H9 (cell line): ENCODE measurements around the gene EIF3F. TPM values are rescaled to one million over a fixed set of nuclear protein-coding genes. Genes with fewer than 3 reads are reported as not detected.
"Not testable (repeated sequence)": the region's sequence is repeated elsewhere in the genome, so short reads cannot be mapped to it uniquely, and the experiment has no call there.

Experiments
- DNase-seq: peaks from one replicate; pipeline ENCODE4 v3.0.0-alpha.2; 2017
- H2AFZ ChIP-seq: one replicate; pipeline ENCODE4 v1.6.1; 2013; ENCODE audit warnings: mild to moderate bottlenecking, low read length, control low read depth, moderate library complexity
- H2AK5ac ChIP-seq: 2 replicates; pipeline ENCODE4 v1.6.1; 2013; ENCODE audit warnings: low read length, control low read depth, mixed read lengths; ENCODE audit not compliant: insufficient read length
- H2BK120ac ChIP-seq: one replicate; pipeline ENCODE4 v1.6.1; 2013; ENCODE audit warnings: low read depth, mild to moderate bottlenecking, low read length, control low read depth, inconsistent platforms; ENCODE audit not compliant: poor library complexity, severe bottlenecking
- H2BK12ac ChIP-seq: 2 replicates; pipeline ENCODE4 v1.6.1; 2013; ENCODE audit warnings: low read length, control low read depth, mixed read lengths, low read depth; ENCODE audit not compliant: insufficient read length
- H2BK15ac ChIP-seq: 2 replicates; pipeline ENCODE4 v1.6.1; 2013; ENCODE audit warnings: low read depth, low read length, control low read depth
- H2BK20ac ChIP-seq: one replicate; pipeline ENCODE4 v1.6.1; 2013; ENCODE audit warnings: low read depth, mild to moderate bottlenecking, low read length, control low read depth, inconsistent platforms; ENCODE audit not compliant: poor library complexity, severe bottlenecking
- H2BK5ac ChIP-seq: 2 replicates; pipeline ENCODE4 v1.6.1; 2013; ENCODE audit warnings: low read length, control low read depth, mixed read lengths; ENCODE audit not compliant: insufficient read length
- H3K14ac ChIP-seq: 2 replicates; pipeline ENCODE4 v1.6.1; 2013; ENCODE audit warnings: low read length, control low read depth; ENCODE audit not compliant: insufficient read depth
- H3K18ac ChIP-seq: 2 replicates; pipeline ENCODE4 v1.6.1; 2013; ENCODE audit warnings: low read depth, mild to moderate bottlenecking, mixed read lengths, low read length, control low read depth; ENCODE audit not compliant: insufficient read length
- H3K23ac ChIP-seq: 2 replicates; pipeline ENCODE4 v1.6.1; 2013; ENCODE audit warnings: low read length, control low read depth, mixed read lengths, low read depth; ENCODE audit not compliant: insufficient read length
- H3K23me2 ChIP-seq: 2 replicates; pipeline ENCODE4 v1.6.1; 2013; ENCODE audit warnings: low read depth, mild to moderate bottlenecking, mixed read lengths, low read length, control low read depth; ENCODE audit not compliant: insufficient read length, poor library complexity, severe bottlenecking
- H3K27ac ChIP-seq: 2 replicates; pipeline ENCODE4 v1.5.1; 2013; ENCODE audit warnings: low read length, control low read depth, mixed read lengths, low read depth; ENCODE audit not compliant: insufficient read length
- H3K27me3 ChIP-seq: 2 replicates; pipeline ENCODE4 v1.6.1; 2013; ENCODE audit warnings: low read length, control low read depth, inconsistent platforms; ENCODE audit not compliant: insufficient read depth
- H3K4ac ChIP-seq: 2 replicates; pipeline ENCODE4 v1.6.1; 2013; ENCODE audit warnings: low read depth, mild to moderate bottlenecking, control low read depth, inconsistent platforms, low read length, moderate library complexity
- H3K4me1 ChIP-seq: 2 replicates; pipeline ENCODE4 v1.6.1; 2013; ENCODE audit warnings: low read length, control low read depth, inconsistent platforms; ENCODE audit not compliant: insufficient read depth
- H3K4me2 ChIP-seq: 2 replicates; pipeline ENCODE4 v1.6.1; 2013; ENCODE audit warnings: low read length, control low read depth, mixed read lengths; ENCODE audit not compliant: insufficient read length, insufficient read depth
- H3K56ac ChIP-seq: 2 replicates; pipeline ENCODE4 v1.6.1; 2013; ENCODE audit warnings: low read depth, mild to moderate bottlenecking, mixed read lengths, low read length, control low read depth; ENCODE audit not compliant: insufficient read length
- H3K79me1 ChIP-seq: 2 replicates; pipeline ENCODE4 v1.6.1; 2013; ENCODE audit warnings: low read depth, mild to moderate bottlenecking, moderate library complexity, low read length, control low read depth, inconsistent platforms; ENCODE audit not compliant: insufficient read depth, poor library complexity, severe bottlenecking
- H3K79me2 ChIP-seq: 2 replicates; pipeline ENCODE4 v1.6.1; 2013; ENCODE audit warnings: low read length, control low read depth, inconsistent platforms; ENCODE audit not compliant: insufficient read depth
- H3K9ac ChIP-seq: 2 replicates; pipeline ENCODE4 v1.6.1; 2013; ENCODE audit warnings: low read length, control low read depth, mixed read lengths; ENCODE audit not compliant: insufficient read length; ENCODE audit errors: extremely low read depth
- H3K9me3 ChIP-seq: one replicate; pipeline ENCODE4 v1.6.1; 2013; ENCODE audit warnings: low read depth, low read length, inconsistent platforms; ENCODE audit not compliant: control insufficient read depth
- H3T11ph ChIP-seq: one replicate; pipeline ENCODE4 v1.6.1; 2013; ENCODE audit warnings: mild to moderate bottlenecking, low read length, control low read depth, inconsistent platforms
- H4K20me1 ChIP-seq: one replicate; pipeline ENCODE4 v1.6.1; 2013; ENCODE audit not compliant: control insufficient read depth, insufficient read length, insufficient read depth
- H4K5ac ChIP-seq: 2 replicates; pipeline ENCODE4 v1.6.1; 2013; ENCODE audit warnings: low read depth, mild to moderate bottlenecking, mixed read lengths, low read length, control low read depth; ENCODE audit not compliant: insufficient read length
- H4K8ac ChIP-seq: replicated peaks from 2 replicates; pipeline ENCODE4 v1.6.1; 2013; ENCODE audit warnings: low read length, control low read depth, mixed read lengths, low read depth; ENCODE audit not compliant: insufficient read length
- H4K91ac ChIP-seq: 2 replicates; pipeline ENCODE4 v1.6.1; 2013; ENCODE audit warnings: low read depth, mild to moderate bottlenecking, moderate library complexity, mixed read lengths, low read length, control low read depth; ENCODE audit not compliant: insufficient read length
- H3K27ac Mint-ChIP-seq, 3 experiments: 2 replicates in 2 of 3; 3 replicates in 1 of 3; pipeline ENCODE4 v1.8.0; 2020 to 2021; ENCODE audit warnings: mixed read lengths in 3 of 3, mild to moderate bottlenecking in 1 of 3, moderate library complexity in 1 of 3
- H3K27me3 Mint-ChIP-seq: 2 replicates; pipeline ENCODE4 v1.8.0; 2021; ENCODE audit warnings: low read depth, mild to moderate bottlenecking, moderate library complexity, mixed read lengths
- H3K36me3 Mint-ChIP-seq, 3 experiments: 2 replicates in 2 of 3; 3 replicates in 1 of 3; pipeline ENCODE4 v1.8.0; 2020 to 2021; ENCODE audit warnings: low read depth in 3 of 3, mixed read lengths in 3 of 3; ENCODE audit not compliant: insufficient read depth in 1 of 3
- H3K4me1 Mint-ChIP-seq, 2 experiments: 2 replicates each; pipeline ENCODE4 v1.8.0; 2020; ENCODE audit warnings: mixed read lengths in 2 of 2
- H3K4me3 Mint-ChIP-seq, 2 experiments: 2 replicates in 1 of 2; 3 replicates in 1 of 2; pipeline ENCODE4 v1.8.0; 2020 to 2021; ENCODE audit warnings: mild to moderate bottlenecking in 2 of 2, mixed read lengths in 2 of 2, moderate library complexity in 1 of 2
- H3K9me3 Mint-ChIP-seq, 2 experiments: 2 replicates in 1 of 2; 3 replicates in 1 of 2; pipeline ENCODE4 v1.8.0; 2020; ENCODE audit warnings: mild to moderate bottlenecking in 2 of 2, mixed read lengths in 2 of 2, moderate library complexity in 1 of 2
- WGBS: extraction: QIAGEN DNeasy Blood & Tissue Kit; methylation state at CpG from one replicate; pipeline ENCODE4 v1.1.7; 2013; ENCODE audit warnings: missing lambda C conversion rate, low lambda C conversion rate, mixed read lengths; ENCODE audit not compliant: insufficient read length; ENCODE audit errors: extremely low coverage; 5-methylcytosine and 5-hydroxymethylcytosine counted together
- total RNA-seq: library from RNA; stranded (reverse); gene quantifications from 2 replicates; pipeline ENCODE4 v1.2.1, GENCODE V29; 2021
- TF ChIP-seq, protein P1 (sequence below): fragments of 200-600 bp; sonication (generic); conservative IDR thresholded peaks from 3 replicates; pipeline ENCODE4 v1.8.0; 2021; ENCODE audit warnings: antibody characterized with exemption, mild to moderate bottlenecking

The EIF3F gene
- total RNA-seq, 1 experiment from 2014 or later: 348 TPM

DNA sequence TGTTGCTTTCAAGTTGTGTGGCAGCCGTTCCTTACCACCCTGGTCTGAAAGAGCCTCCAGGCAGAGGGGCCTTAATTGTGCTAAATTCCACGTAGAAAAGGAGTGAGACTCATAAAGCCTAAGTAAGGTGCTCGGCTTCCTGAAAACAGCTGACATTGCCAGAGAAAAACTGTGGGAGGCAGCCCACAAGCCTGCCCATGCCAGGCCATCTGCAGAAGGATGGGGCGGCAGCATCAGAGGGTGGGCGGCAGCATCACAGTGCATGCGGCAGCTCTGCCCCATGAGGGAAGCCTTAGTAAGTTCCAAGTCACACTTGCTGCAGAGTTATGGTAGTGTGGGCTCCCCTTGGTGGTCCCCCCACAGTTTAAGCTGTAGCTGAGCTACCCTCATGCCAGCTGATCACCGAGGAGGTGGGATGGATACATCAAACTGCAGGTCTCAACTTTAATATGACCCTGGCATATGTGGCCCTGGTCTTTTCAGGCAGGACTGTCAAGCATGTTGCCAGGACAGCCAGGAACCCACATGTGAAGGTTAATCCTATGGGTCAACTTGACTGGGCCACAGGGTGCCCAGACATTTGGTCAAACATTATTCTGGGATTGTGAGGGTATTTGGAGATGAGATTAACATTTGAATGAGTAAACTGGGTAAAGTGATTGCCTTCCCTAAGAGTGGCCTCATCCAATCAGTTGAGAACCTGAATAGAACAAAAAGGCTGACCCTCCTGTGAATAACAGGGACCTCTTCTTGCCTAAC, 3.1 kb upstream of the EIF3F start:
- Mint-ChIP-seq H3K9me3 (no peaks in the 10 kb centered on the region; a peak in 1 of 5 replicates), H3K4me1 (peaks cover 15 to 28% of the 10 kb centered on the region in 2 experiments), H3K27ac (no peak overlapping the region; a peak in 1 of 7 replicates), H3K27me3 (no peaks in the 10 kb centered on the region; the same call in 1 of the 2 replicates), H3K36me3 (peaks cover 4 to 7% (median 5%) of the 10 kb centered on the region in 3 experiments), H3K4me3 (no peak overlapping the region)
- no peak overlapping the region for H2BK20ac ChIP-seq
- WGBS: no CpG with 5 or more reads among the region's 7 CpGs
- no peak overlapping the region for H3K9ac ChIP-seq
- H3K18ac ChIP-seq: no peak overlapping the region
- TF ChIP-seq, protein P1, sequence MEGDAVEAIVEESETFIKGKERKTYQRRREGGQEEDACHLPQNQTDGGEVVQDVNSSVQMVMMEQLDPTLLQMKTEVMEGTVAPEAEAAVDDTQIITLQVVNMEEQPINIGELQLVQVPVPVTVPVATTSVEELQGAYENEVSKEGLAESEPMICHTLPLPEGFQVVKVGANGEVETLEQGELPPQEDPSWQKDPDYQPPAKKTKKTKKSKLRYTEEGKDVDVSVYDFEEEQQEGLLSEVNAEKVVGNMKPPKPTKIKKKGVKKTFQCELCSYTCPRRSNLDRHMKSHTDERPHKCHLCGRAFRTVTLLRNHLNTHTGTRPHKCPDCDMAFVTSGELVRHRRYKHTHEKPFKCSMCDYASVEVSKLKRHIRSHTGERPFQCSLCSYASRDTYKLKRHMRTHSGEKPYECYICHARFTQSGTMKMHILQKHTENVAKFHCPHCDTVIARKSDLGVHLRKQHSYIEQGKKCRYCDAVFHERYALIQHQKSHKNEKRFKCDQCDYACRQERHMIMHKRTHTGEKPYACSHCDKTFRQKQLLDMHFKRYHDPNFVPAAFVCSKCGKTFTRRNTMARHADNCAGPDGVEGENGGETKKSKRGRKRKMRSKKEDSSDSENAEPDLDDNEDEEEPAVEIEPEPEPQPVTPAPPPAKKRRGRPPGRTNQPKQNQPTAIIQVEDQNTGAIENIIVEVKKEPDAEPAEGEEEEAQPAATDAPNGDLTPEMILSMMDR: no peak
- peaks cover 15% of the 10 kb centered on the region for H3K79me2 ChIP-seq
- H2BK15ac ChIP-seq: no peak overlapping the region
- H3K27ac ChIP-seq: no peak overlapping the region
- H2AFZ ChIP-seq: no peak overlapping the region
- no peaks in the 10 kb centered on the region for H4K20me1 ChIP-seq
- no peak overlapping the region for H3K56ac ChIP-seq
- peaks cover 8% of the 10 kb centered on the region for H3K23me2 ChIP-seq
- H2BK120ac ChIP-seq: no peak overlapping the region
- no peak overlapping the region for H4K5ac ChIP-seq
- no peak for DNase-seq
- H4K91ac ChIP-seq: no peak overlapping the region
- H3T11ph ChIP-seq: no peak overlapping the region
- no peak overlapping the region for H3K23ac ChIP-seq
- no peak overlapping the region for H2BK5ac ChIP-seq
- H3K4me2 ChIP-seq: no peak overlapping the region
- H3K4ac ChIP-seq: no peak overlapping the region
- no peaks in the 10 kb centered on the region; the same call in 1 of the 2 replicates for H3K4me1 ChIP-seq
- H3K9me3 ChIP-seq: no peaks in the 10 kb centered on the region
- H3K79me1 ChIP-seq: peaks cover 3% of the 10 kb centered on the region
- no peaks in the 10 kb centered on the region for H3K27me3 ChIP-seq
- H4K8ac ChIP-seq: no peak overlapping the region
- no peak overlapping the region; the same call in 1 of the 2 replicates for H3K14ac ChIP-seq
- H2BK12ac ChIP-seq: no peak overlapping the region
- H2AK5ac ChIP-seq: no peak overlapping the region

DNA sequence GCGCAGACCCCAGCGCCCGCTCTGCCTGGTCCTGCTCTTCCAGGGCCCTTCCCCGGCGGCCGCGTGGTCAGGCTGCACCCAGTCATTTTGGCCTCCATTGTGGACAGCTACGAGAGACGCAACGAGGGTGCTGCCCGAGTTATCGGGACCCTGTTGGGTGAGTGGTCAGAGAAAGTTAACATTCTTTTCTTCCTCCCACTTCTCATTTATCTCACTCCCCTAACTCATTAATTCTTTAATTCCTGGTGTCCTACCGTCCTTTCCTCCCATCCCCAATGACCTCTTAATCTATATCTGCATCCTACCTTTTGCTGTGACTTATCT, 385 bp downstream of the EIF3F start:
- not testable (repeated sequence) for H2BK5ac ChIP-seq, H2BK12ac ChIP-seq, H4K8ac ChIP-seq, H4K91ac ChIP-seq, H2AK5ac ChIP-seq, H3K56ac ChIP-seq, H3K4ac ChIP-seq, H2BK20ac ChIP-seq, H2AFZ ChIP-seq, H3K14ac ChIP-seq, H3K23me2 ChIP-seq, H4K20me1 ChIP-seq, H3T11ph ChIP-seq, H3K18ac ChIP-seq, DNase-seq, H3K79me1 ChIP-seq, H3K27me3 Mint-ChIP-seq, H2BK120ac ChIP-seq, H3K27me3 ChIP-seq, H3K23ac ChIP-seq, H4K5ac ChIP-seq, H2BK15ac ChIP-seq, H3K4me1 ChIP-seq, H3K9me3 ChIP-seq, H3K27ac ChIP-seq, H3K9me3 Mint-ChIP-seq
- peak overlapping the region; percentile 92 to 97 for H3K4me3 Mint-ChIP-seq
- Histone ChIP-seq H3K4me2 (peak overlapping the region; percentile 99), H3K79me2 (peaks cover 17% of the 10 kb centered on the region), H3K9ac (peak overlapping the region; percentile 82)
- 100% methylated on average over 1 of the region's 13 CpGs for WGBS
- H3K27ac Mint-ChIP-seq: peak overlapping the region; percentile 79 to 97 (median 95)
- H3K4me1 Mint-ChIP-seq: peaks cover 16 to 28% of the 10 kb centered on the region in 2 experiments
- peaks cover 17 to 35% (median 24%) of the 10 kb centered on the region in 3 experiments for H3K36me3 Mint-ChIP-seq
